ENCODE data around the gene TGFA.

TGFA gene

DNA sequence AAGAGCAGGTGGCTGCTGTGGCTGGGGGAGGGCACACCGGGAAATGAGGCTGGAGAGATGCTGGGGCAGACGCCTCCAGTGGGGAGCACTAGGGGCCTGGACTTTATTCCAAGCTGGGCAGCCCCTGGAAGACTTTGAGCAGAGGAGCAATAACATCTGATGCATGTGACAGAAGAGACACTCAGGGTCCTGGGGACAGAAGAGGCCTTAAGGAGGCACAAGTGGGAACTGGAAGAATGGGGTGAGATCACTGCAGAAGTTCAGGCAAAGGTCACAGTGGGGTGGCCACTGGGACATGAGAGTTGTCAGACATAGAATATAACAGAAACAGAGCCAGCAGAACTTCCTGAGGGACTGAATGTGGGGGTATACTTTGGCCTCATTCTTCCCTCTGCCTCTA, 24.0 kb downstream of the TGFA start:
- no peak for TF ChIP-seq TAF1 (IDR thresholded peaks at IDR 0.05; ENCODE audit: low read depth)
- TF ChIP-seq, protein P1, sequence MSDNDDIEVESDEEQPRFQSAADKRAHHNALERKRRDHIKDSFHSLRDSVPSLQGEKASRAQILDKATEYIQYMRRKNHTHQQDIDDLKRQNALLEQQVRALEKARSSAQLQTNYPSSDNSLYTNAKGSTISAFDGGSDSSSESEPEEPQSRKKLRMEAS (IDR thresholded peaks at IDR 0.05) = no peak
- TF ChIP-seq NFIC (IDR thresholded peaks at IDR 0.05) = no peak
- no peak for TF ChIP-seq EP300 (IDR thresholded peaks at IDR 0.05; ENCODE audit: borderline replicate concordance)
- TF ChIP-seq TCF12 (IDR thresholded peaks at IDR 0.05; ENCODE audit: low read depth) = no peak
- TF ChIP-seq, protein P2, sequence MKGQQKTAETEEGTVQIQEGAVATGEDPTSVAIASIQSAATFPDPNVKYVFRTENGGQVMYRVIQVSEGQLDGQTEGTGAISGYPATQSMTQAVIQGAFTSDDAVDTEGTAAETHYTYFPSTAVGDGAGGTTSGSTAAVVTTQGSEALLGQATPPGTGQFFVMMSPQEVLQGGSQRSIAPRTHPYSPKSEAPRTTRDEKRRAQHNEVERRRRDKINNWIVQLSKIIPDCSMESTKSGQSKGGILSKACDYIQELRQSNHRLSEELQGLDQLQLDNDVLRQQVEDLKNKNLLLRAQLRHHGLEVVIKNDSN (IDR thresholded peaks at IDR 0.05) = no peak
- no peak for TF ChIP-seq ZBTB7A (IDR thresholded peaks at IDR 0.05; ENCODE audit: low read depth)
- no peak for TF ChIP-seq CEBPB (IDR thresholded peaks at IDR 0.05)
- TF ChIP-seq, protein P3, sequence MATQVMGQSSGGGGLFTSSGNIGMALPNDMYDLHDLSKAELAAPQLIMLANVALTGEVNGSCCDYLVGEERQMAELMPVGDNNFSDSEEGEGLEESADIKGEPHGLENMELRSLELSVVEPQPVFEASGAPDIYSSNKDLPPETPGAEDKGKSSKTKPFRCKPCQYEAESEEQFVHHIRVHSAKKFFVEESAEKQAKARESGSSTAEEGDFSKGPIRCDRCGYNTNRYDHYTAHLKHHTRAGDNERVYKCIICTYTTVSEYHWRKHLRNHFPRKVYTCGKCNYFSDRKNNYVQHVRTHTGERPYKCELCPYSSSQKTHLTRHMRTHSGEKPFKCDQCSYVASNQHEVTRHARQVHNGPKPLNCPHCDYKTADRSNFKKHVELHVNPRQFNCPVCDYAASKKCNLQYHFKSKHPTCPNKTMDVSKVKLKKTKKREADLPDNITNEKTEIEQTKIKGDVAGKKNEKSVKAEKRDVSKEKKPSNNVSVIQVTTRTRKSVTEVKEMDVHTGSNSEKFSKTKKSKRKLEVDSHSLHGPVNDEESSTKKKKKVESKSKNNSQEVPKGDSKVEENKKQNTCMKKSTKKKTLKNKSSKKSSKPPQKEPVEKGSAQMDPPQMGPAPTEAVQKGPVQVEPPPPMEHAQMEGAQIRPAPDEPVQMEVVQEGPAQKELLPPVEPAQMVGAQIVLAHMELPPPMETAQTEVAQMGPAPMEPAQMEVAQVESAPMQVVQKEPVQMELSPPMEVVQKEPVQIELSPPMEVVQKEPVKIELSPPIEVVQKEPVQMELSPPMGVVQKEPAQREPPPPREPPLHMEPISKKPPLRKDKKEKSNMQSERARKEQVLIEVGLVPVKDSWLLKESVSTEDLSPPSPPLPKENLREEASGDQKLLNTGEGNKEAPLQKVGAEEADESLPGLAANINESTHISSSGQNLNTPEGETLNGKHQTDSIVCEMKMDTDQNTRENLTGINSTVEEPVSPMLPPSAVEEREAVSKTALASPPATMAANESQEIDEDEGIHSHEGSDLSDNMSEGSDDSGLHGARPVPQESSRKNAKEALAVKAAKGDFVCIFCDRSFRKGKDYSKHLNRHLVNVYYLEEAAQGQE (IDR thresholded peaks at IDR 0.05; ENCODE audit: low read depth) = no peak
- TF ChIP-seq CREB1 (IDR thresholded peaks at IDR 0.05; ENCODE audit: low read depth) = no peak
- no peak for TF ChIP-seq YY1 (IDR thresholded peaks at IDR 0.05; ENCODE audit: low read depth)
- TF ChIP-seq EGR1 (IDR thresholded peaks at IDR 0.05) = no peak
- no peak for TF ChIP-seq FOXM1 (IDR thresholded peaks at IDR 0.05; ENCODE audit: borderline replicate concordance, low read depth)

DNA sequence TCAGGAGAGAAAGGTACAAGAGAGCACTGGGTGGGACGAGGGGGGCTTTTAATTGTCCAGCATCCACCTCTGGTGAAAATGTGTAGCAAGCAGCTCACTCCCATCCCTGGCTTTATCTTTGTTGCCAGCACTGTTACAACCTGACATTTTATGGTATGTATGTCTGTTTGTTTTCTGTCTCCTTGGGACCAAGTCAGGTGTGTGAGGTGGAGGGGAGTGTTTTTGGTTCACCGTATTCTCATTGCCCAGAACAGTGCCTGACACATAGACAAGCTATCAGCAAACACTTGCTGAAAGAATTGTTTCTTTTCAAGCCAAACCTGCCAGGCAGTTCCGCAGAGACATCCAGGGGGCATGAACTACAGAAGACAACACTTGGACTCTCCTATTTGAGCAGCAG, 24.7 kb downstream of the TGFA start:
- TF ChIP-seq FOXM1 (IDR thresholded peaks at IDR 0.05; ENCODE audit: borderline replicate concordance, low read depth) = no peak

DNA sequence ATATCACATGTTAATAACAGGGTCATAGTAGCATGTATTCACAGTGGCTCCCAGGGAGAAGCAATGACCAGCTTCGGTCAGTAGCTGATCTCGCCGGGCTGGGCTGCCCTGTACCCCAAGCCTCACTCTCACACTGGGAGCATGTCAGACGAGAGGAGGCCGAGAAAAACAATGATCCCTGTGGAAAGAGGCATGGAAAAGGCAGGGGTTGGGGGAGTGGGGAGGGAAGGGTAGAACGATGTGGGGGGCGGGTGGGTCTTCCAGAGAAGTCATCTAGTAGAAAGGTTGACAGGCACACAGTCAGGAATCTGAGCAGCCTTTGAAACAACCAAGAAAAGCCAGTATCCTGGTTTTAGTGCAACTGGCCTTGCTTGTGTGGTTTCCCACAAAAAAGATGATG, 25.4 kb downstream of the TGFA start:
- no peak for TF ChIP-seq FOXM1 (IDR thresholded peaks at IDR 0.05; ENCODE audit: borderline replicate concordance, low read depth)
- TF ChIP-seq YY1 (IDR thresholded peaks at IDR 0.05; ENCODE audit: low read depth) = no peak
- no peak for TF ChIP-seq TCF12 (IDR thresholded peaks at IDR 0.05; ENCODE audit: low read depth)
- no peak for TF ChIP-seq CEBPB (IDR thresholded peaks at IDR 0.05)
- TF ChIP-seq TEAD4 (IDR thresholded peaks at IDR 0.05) = no peak
- TF ChIP-seq, protein P2 (IDR thresholded peaks at IDR 0.05) = no peak
- no peak for TF ChIP-seq EGR1 (IDR thresholded peaks at IDR 0.05)
- no peak for TF ChIP-seq RAD21 (IDR thresholded peaks at IDR 0.05; ENCODE audit: low read depth)
- TF ChIP-seq NFIC (IDR thresholded peaks at IDR 0.05) = no peak
- TF ChIP-seq CREB1 (IDR thresholded peaks at IDR 0.05; ENCODE audit: low read depth) = no peak
- no peak for TF ChIP-seq ZBTB7A (IDR thresholded peaks at IDR 0.05; ENCODE audit: low read depth)
- TF ChIP-seq EP300 (IDR thresholded peaks at IDR 0.05; ENCODE audit: borderline replicate concordance) = no peak
- TF ChIP-seq, protein P1 (IDR thresholded peaks at IDR 0.05) = no peak
- TF ChIP-seq, protein P3 (IDR thresholded peaks at IDR 0.05; ENCODE audit: low read depth) = no peak
- no peak for TF ChIP-seq TAF1 (IDR thresholded peaks at IDR 0.05; ENCODE audit: low read depth)

DNA sequence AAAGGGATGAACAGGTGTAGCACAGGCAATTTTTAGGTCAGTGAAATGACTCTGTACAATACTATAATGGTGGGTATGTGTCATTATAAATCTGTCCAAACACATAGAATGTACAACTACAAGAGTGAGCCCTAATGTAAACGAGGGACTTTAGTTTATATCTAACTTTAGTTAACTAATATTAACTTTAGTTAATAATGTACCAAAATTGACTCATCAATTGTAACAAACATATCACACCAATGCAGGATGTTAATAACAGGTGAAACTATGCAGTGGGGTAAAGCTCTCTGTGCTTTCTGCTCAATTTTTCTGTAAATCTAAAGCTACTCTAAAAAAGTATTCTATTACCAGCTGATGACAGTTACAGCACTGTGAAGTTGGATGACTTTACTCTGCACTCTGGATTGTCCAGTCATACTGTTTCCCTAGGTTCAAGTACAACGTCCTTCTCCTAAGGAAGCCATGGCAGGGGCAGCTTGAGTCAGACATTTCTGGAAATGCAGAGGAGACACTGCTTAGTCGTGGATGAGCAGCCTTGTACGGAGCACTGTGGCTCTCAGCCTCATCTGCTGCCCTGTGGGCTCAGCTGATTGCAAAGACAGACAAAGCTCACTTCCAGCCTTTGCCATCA, 26.1 kb downstream of the TGFA start:
- TF ChIP-seq, protein P1 (IDR thresholded peaks at IDR 0.05) = no peak
- TF ChIP-seq, protein P3 (IDR thresholded peaks at IDR 0.05; ENCODE audit: low read depth) = no peak
- TF ChIP-seq, protein P2 (IDR thresholded peaks at IDR 0.05) = no peak
- TF ChIP-seq RAD21 (IDR thresholded peaks at IDR 0.05; ENCODE audit: low read depth) (no peak), EGR1 (IDR thresholded peaks at IDR 0.05) (no peak), CREB1 (IDR thresholded peaks at IDR 0.05; ENCODE audit: low read depth) (no peak), EP300 (IDR thresholded peaks at IDR 0.05; ENCODE audit: borderline replicate concordance) (no peak), FOXM1 (IDR thresholded peaks at IDR 0.05; ENCODE audit: borderline replicate concordance, low read depth) (no peak), ZBTB7A (IDR thresholded peaks at IDR 0.05; ENCODE audit: low read depth) (no peak), TEAD4 (IDR thresholded peaks at IDR 0.05) (no peak), NFIC (IDR thresholded peaks at IDR 0.05) (no peak), YY1 (IDR thresholded peaks at IDR 0.05; ENCODE audit: low read depth) (no peak), CEBPB (IDR thresholded peaks at IDR 0.05) (no peak), TCF12 (IDR thresholded peaks at IDR 0.05; ENCODE audit: low read depth) (no peak), TAF1 (IDR thresholded peaks at IDR 0.05; ENCODE audit: low read depth) (no peak)
